Endothelial cell of umbilical vein (primary cell): ENCODE data around the gene CCDC92B. TPM values are rescaled to one million over a fixed set of nuclear protein-coding genes. Genes with fewer than 3 reads are reported as not detected.

ENCODE experiments used
- BruUV-seq: library from RNA; stranded (reverse); fragments of 400-500 nt; replicated peaks from 2 replicates; lab custom pipeline; 2021; lab: Mats Ljungman, UMichigan
- CTCF ChIA-PET: fragments of 300-600, 350-600 bp; sonication (Branson Sonifier 250); formaldehyde crosslinking; loops from one replicate; lab custom pipeline; 2021; ENCODE audit warnings: antibody characterized with exemption, inconsistent platforms; lab: Charles Lee
- POLR2A ChIA-PET: fragments of 300-600, 350-600 bp; sonication (Branson Sonifier 250); formaldehyde crosslinking; loops from one replicate; lab custom pipeline; 2021; ENCODE audit warnings: antibody characterized with exemption, inconsistent platforms; lab: Charles Lee
- DNase-seq: peaks from one replicate; pipeline ENCODE4 v3.0.0-alpha.2; 2011; ENCODE audit warnings: low read depth, low spot score
- FAIRE-seq: peaks from 2 replicates; lab custom pipeline; 2011; peaks lifted over from hg19 to GRCh38; lab: Jason Lieb, UNC
- H2AFZ ChIP-seq: 2 replicates; pipeline ENCODE4 v1.6.0; 2012; ENCODE audit warnings: low read depth, low read length, control low read depth, inconsistent platforms
- H3K27ac ChIP-seq: 2 replicates; pipeline ENCODE4 v1.5.1; 2011; ENCODE audit warnings: low read depth, mild to moderate bottlenecking, control low read depth, low read length, moderate library complexity; ENCODE audit not compliant: insufficient read depth
- H3K27me3 ChIP-seq, 2 experiments: 2 replicates each; pipeline versions ENCODE4 v1.6.0 to v1.6.1; 2011; ENCODE audit warnings: low read length in 2 of 2, mixed read lengths in 1 of 2; ENCODE audit not compliant: control insufficient read depth in 2 of 2, insufficient read depth in 2 of 2
- H3K36me3 ChIP-seq, 2 experiments: 2 replicates in 1 of 2; 3 replicates in 1 of 2; pipeline ENCODE4 v1.5.1; 2011; ENCODE audit warnings: low read length in 2 of 2, mild to moderate bottlenecking in 1 of 2, moderate library complexity in 1 of 2; ENCODE audit not compliant: control insufficient read depth in 2 of 2, insufficient read depth in 2 of 2; ENCODE audit errors: extremely low read depth in 1 of 2
- H3K4me1 ChIP-seq: 3 replicates; pipeline ENCODE4 v1.5.1; 2011; ENCODE audit warnings: mild to moderate bottlenecking, low read length; ENCODE audit not compliant: control insufficient read depth, insufficient read depth; ENCODE audit errors: extremely low read depth
- H3K4me2 ChIP-seq: 2 replicates; pipeline ENCODE4 v1.6.1; 2011; ENCODE audit warnings: low read length, control low read depth, mixed read lengths; ENCODE audit not compliant: insufficient read depth
- H3K4me3 ChIP-seq, 3 experiments: fragments of 200-600 bp in 1 of 3; sonication (generic), shearing (Covaris generic) in 1 of 3; replicated peaks in 1 of 3; 2 replicates each; pipeline ENCODE4 v1.5.1; 2011 to 2016; ENCODE audit warnings: control low read depth in 3 of 3, low read length in 3 of 3, mild to moderate bottlenecking in 2 of 3, inconsistent platforms in 1 of 3, low read depth in 1 of 3, moderate library complexity in 1 of 3; ENCODE audit not compliant: insufficient read depth in 1 of 3
- H3K79me2 ChIP-seq: 2 replicates; pipeline ENCODE4 v1.6.0; 2012; ENCODE audit warnings: low read length, inconsistent platforms; ENCODE audit not compliant: control insufficient read depth, insufficient read depth
- H3K9ac ChIP-seq: replicated peaks from 2 replicates; pipeline ENCODE3; 2011; ENCODE audit warnings: low read length, control low read depth; ENCODE audit not compliant: insufficient read depth; ENCODE audit errors: extremely low read depth
- H3K9me1 ChIP-seq: replicated peaks from 3 replicates; pipeline ENCODE4 v1.6.0; 2011; ENCODE audit warnings: mild to moderate bottlenecking, low read length; ENCODE audit not compliant: control insufficient read depth, insufficient read depth; ENCODE audit errors: extremely low read depth
- H3K9me3 ChIP-seq: replicated peaks from 2 replicates; pipeline ENCODE4 v1.5.1; 2012; ENCODE audit warnings: low read length, inconsistent platforms; ENCODE audit not compliant: control insufficient read depth, insufficient read depth
- H4K20me1 ChIP-seq: replicated peaks from 2 replicates; pipeline ENCODE3; 2011; ENCODE audit warnings: mild to moderate bottlenecking, low read length; ENCODE audit not compliant: control insufficient read depth, insufficient read depth; ENCODE audit errors: extremely low read depth
- CTCF ChIP-seq, 2 donors: IDR thresholded peaks; 1 replicate in 1 of 2; 2 replicates in 1 of 2; pipeline ENCODE4 v1.5.1; 2011; ENCODE audit warnings: low read length in 2 of 2, mild to moderate bottlenecking in 2 of 2, moderate library complexity in 2 of 2, control low read depth in 1 of 2, inconsistent platforms in 1 of 2, low read depth in 1 of 2; ENCODE audit not compliant: insufficient read depth in 1 of 2; ENCODE audit errors: extremely low read depth in 1 of 2
- EZH2 ChIP-seq: IDR thresholded peaks from 2 replicates; pipeline ENCODE4 v1.6.1; 2012; ENCODE audit warnings: borderline replicate concordance, low read depth, mild to moderate bottlenecking, moderate library complexity, low read length, inconsistent platforms; ENCODE audit not compliant: severe bottlenecking
- FOS ChIP-seq: IDR thresholded peaks from 2 replicates; pipeline ENCODE4 v1.6.1; 2011; ENCODE audit warnings: mild to moderate bottlenecking, low read length, moderate library complexity, borderline replicate concordance; ENCODE audit not compliant: insufficient read depth
- GATA2 ChIP-seq: IDR thresholded peaks from 2 replicates; pipeline ENCODE4 v1.7.0; 2011; ENCODE audit warnings: low read depth, mild to moderate bottlenecking, moderate library complexity, mixed read lengths, low read length; ENCODE audit not compliant: insufficient read length, insufficient read depth
- JUN ChIP-seq: IDR thresholded peaks from 2 replicates; pipeline ENCODE4 v1.6.1; 2011; ENCODE audit warnings: borderline replicate concordance, low read depth; ENCODE audit not compliant: insufficient read length, insufficient read depth
- MAX ChIP-seq: IDR thresholded peaks from 2 replicates; pipeline ENCODE4 v1.6.1; 2011; ENCODE audit not compliant: insufficient read depth, insufficient read length
- MYC ChIP-seq: IDR thresholded peaks from one replicate; pipeline ENCODE4 v1.6.1; 2011; ENCODE audit warnings: mild to moderate bottlenecking, low read depth, low read length
- POLR2A ChIP-seq: IDR thresholded peaks from 2 replicates; pipeline ENCODE4 v1.6.1; 2012; ENCODE audit warnings: low read depth, mild to moderate bottlenecking, control low read depth, low read length
- POLR2AphosphoS5 ChIP-seq: IDR thresholded peaks from 2 replicates; pipeline ENCODE4 v1.6.1; 2012; ENCODE audit warnings: low read depth, mild to moderate bottlenecking, control low read depth, low read length, moderate library complexity; ENCODE audit not compliant: insufficient read depth
- dilution Hi-C: fragments of 300-500 bp; cut with MboI; formaldehyde crosslinking; loops from one replicate; pipeline ENCODE4 v1.15.0; 2019; ENCODE audit warnings: low sequenced_read_pairs; ENCODE audit not compliant: extremely low pct_ligation_motif_present
- intact Hi-C: fragments of 100-400 bp; cut with micrococcal nuclease; formaldehyde crosslinking; loops from one replicate; pipeline ENCODE4 v1.10.0; 2022
- polyA plus RNA-seq, 4 experiments: library from polyadenylated mRNA; depleted of rRNA in 3 of 4; stranded (reverse) in 3 of 4; unstranded in 1 of 4; fragments of >200 nt; gene quantifications; 2 replicates each; pipeline versions ENCODE4 v1.2.1 to v1.2.3, GENCODE V29; 2011 to 2012; ENCODE audit warnings: missing spikeins in 1 of 4
- total RNA-seq: library from RNA; stranded (reverse); gene quantifications from 2 replicates; pipeline ENCODE4 v1.2.3, GENCODE V29; 2021

CCDC92B gene
- total and polyA plus RNA-seq, 2 donors (not counting 3 experiments of a cell fraction or from before 2014, with no cell fraction given): not detected

GRCh38 chr17:2798678-2799077 lies 49.2 kb upstream of the CCDC92B start:
- H3K4me1 ChIP-seq: no peaks in the 10 kb centered on the region
- no peak overlapping the region for H2AFZ ChIP-seq
- BruUV-seq: no TSS peak
- H4K20me1 ChIP-seq: no peaks in the 10 kb centered on the region
- no peak for TF ChIP-seq FOS
- TF ChIP-seq POLR2A: no peak
- intact Hi-C loops: no loop called here
- FAIRE-seq: no peak
- H3K4me2 ChIP-seq: no peak overlapping the region
- no peaks in the 10 kb centered on the region for H3K79me2 ChIP-seq
- H3K9me1 ChIP-seq: no peaks in the 10 kb centered on the region
- no peaks in the 10 kb centered on the region for H3K9me3 ChIP-seq
- no peak overlapping the region for H3K4me3 ChIP-seq
- H3K27ac ChIP-seq: no peak overlapping the region
- POLR2A ChIA-PET: no interaction called here
- dilution Hi-C loops: no loop called here
- CTCF ChIA-PET: interaction anchor here (0.7 kb wide), 1 partner anchor 10 kb away, joined by 3 read pairs; no protein-coding TSS in a partner anchor
- no peak for DNase-seq
- H3K9ac ChIP-seq: no peak overlapping the region
- H3K27me3 ChIP-seq: peaks cover 0 to 2% of the 10 kb centered on the region in 2 experiments
- no peaks in the 10 kb centered on the region for H3K36me3 ChIP-seq

- Histone ChIP-seq H3K9me3 (no peaks in the 10 kb centered on the region), H3K79me2 (no peaks in the 10 kb centered on the region), H3K4me3 (no peak overlapping the region), H2AFZ (no peak overlapping the region), H3K36me3 (no peaks in the 10 kb centered on the region), H3K4me1 (no peaks in the 10 kb centered on the region), H3K4me2 (no peak overlapping the region), H4K20me1 (no peaks in the 10 kb centered on the region), H3K9me1 (no peaks in the 10 kb centered on the region), H3K9ac (no peak overlapping the region), H3K27ac (no peak overlapping the region), H3K27me3 (peaks cover 0 to 2% of the 10 kb centered on the region in 2 experiments)
- intact Hi-C loops (no loop called here), dilution Hi-C loops (no loop called here)
- POLR2A ChIA-PET: no interaction called here
- BruUV-seq: no TSS peak
- TF ChIP-seq GATA2 (no peak), FOS (no peak), EZH2 (no peak), MYC (no peak), POLR2AphosphoS5 (no peak), JUN (no peak), MAX (no peak), CTCF (IDR thresholded peaks at IDR 0.05; ENCODE audit: extremely low read depth in 1 of 2, insufficient read depth in 1 of 2, low read depth in 1 of 2, low read length in 2 of 2) (no peak), POLR2A (no peak)
- FAIRE-seq (no peak), DNase-seq (no peak)
- CTCF ChIA-PET: interaction anchor here (0.7 kb wide), 1 partner anchor 10 kb away, joined by 3 read pairs; no protein-coding TSS in a partner anchor
Measured at GRCh38 chr17:2798188-2798587, 48.7 kb upstream of the CCDC92B start.
